HG03575 (cell line): ENCODE measurements around the gene ZNF76.
A peak's percentile ranks its signal among the peaks of the same experiment; 100 is the strongest.
"Not testable (repeated sequence)": the region's sequence is repeated elsewhere in the genome, so short reads cannot be mapped to it uniquely, and the experiment has no call there.

Experiments used
- ATAC-seq: cut with Tn5 transposase; IDR thresholded peaks from one replicate; pipeline ENCODE4 v1.9.1; 2021; ENCODE audit not compliant: unreplicated experiment, insufficient number of reproducible peaks, low FRiP score; ENCODE audit errors: extremely low read depth

Gene ZNF76

DNA sequence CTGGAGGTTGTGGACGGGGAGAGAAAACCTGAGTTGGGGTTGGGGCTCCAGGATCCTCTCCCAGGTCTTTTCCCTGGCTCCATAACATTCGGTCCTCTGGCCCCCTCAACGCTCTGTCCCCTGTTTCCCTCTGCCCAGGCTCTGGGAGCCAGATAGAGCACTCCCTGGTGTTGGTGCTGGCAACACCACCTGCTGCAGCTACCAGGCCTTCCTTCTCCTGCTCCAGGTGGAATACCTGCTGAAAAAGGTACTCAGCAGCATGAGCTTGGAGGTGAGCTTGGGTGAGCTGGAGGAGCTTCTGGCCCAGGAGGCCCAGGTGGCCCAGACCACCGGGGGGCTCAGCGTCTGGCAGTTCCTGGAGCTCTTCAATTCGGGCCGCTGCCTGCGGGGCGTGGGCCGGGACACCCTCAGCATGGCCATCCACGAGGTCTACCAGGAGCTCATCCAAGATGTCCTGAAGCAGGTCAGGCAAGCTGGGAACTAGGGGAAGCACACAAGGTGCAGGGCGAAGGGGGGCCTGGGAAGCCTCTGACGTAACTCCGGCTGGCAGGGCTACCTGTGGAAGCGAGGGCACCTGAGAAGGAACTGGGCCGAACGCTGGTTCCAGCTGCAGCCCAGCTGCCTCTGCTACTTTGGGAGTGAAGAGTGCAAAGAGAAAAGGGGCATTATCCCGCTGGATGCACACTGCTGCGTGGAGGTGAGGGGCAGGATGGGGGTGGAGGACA, 52.7 kb downstream of the ZNF76 start:
- ATAC-seq: no peak

DNA sequence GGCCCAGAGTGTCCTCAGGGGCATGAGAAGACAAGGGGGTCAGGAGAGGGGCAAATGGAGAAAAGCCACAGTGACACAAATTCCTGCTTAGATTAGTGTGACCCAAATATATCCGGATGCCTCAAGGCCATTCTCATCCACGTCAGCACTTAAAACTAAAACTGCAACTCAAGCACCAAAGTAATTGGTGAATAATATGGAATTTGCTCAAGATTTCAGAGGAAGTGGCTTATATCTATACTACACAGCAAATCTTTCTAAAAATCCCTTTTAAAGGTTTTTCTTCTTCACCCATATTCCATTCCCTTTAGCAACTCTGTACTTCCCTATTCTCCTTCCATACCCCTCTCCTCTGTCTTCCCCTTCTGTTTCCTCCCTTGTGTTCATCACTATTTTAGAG, 53.3 kb downstream of the ZNF76 start:
- no peak for ATAC-seq

DNA sequence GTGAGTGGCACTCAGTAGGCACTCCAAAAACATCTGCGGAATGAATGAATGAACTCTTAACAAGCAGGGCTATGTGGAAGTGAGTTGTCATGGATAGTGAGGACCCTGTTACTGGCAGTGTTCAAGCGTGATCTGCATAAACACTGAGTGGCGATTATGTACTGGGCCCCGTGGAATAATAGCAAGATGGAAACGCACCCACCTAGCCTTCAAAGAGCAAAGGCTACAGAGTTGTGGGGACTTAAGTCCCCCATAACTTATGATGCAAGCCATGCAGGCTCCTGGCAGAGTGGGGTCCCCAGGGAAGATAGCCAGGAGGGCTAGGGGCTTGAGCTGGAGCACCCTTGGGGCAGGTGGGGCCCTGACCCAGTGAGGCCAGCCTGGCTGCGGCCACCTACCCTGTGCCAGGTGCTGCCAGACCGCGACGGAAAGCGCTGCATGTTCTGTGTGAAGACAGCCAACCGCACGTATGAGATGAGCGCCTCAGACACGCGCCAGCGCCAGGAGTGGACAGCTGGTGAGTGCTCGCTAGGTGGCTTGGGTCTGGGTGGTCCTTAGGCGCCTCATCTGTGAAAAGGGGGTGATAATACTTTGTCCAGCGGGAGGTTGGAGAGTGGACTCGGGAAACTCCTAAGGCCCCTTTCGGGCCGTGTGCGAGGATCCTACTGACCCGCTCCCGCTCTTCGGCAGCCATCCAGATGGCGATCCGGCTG, 58.1 kb downstream of the ZNF76 start:
- no peak for ATAC-seq

DNA sequence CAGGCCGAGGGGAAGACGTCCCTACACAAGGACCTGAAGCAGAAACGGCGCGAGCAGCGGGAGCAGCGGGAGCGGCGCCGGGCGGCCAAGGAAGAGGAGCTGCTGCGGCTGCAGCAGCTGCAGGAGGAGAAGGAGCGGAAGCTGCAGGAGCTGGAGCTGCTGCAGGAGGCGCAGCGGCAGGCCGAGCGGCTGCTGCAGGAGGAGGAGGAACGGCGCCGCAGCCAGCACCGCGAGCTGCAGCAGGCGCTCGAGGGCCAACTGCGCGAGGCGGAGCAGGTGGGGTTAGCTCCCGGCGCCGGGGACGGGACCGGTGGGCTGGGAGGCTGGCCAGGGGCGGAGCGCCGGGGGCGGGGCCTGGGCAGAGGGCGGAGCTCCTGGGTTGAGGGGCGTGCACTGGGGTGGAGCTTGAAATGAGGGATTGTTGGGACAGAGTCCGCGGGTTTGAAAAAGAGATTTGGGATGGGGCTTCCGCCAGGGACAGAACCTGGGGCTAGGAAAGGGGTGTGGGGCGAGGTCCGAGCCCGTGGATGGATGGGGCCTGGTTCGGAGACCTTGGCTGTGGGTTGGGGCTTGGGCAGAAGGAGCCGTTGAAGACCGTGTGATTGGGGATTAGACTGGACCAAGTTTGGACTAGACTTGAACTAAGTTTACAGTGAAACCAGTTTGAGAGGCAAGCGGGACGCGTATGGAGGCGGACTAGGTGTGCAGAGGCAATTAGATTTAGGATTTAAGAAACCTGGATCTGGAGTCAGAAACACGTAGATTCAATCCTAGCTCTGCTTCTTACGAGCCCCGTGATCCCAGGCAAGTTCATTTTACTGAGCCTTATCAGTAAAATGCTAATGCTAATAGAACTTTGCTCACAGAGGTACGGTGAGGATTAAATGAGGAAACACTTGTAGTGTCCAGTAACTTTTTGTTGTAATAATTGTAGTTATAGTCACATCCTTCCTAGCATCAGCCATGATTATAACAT, 58.9 kb downstream of the ZNF76 start:
- no peak for ATAC-seq

DNA sequence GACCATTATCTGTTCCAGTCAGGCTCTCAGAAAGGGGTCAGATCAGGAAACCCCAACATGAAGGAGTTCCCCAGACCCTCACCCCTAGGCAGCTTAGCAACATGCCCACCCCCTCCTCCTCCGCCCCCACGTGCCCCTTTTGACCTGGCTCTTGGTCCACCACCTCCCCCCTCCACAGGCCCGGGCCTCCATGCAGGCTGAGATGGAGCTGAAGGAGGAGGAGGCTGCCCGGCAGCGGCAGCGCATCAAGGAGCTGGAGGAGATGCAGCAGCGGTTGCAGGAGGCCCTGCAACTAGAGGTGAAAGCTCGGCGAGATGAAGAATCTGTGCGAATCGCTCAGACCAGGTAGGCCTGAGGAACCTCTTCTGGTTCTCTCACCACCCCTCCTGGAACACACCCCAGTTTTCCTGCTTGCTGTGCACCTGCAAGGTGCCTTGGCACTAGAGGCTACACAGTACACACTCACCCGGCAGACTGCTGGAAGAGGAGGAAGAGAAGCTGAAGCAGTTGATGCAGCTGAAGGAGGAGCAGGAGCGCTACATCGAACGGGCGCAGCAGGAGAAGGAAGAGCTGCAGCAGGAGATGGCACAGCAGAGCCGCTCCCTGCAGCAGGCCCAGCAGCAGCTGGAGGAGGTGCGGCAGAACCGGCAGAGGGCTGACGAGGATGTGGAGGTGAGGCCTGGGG, 60.0 kb downstream of the ZNF76 start:
- ATAC-seq: no peak

DNA sequence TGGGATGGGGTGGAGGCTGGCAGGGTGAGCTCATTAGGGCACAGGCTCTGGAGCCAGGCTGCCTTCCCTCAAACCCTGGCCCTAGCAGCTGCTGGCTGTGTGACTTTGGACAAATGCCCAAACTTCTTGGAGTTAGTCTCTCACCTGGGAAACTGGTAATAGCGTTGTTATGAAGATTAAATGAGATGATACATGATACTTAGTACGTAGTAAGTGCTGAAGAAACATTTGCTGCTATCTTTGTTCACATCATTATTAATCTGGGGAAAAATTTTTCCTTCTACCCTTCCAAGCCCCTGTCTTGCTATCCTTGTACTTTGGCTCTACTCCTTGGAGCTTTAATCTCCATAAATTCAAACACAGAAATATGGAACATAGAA, 60.5 kb downstream of the ZNF76 start:
- no peak for ATAC-seq

DNA sequence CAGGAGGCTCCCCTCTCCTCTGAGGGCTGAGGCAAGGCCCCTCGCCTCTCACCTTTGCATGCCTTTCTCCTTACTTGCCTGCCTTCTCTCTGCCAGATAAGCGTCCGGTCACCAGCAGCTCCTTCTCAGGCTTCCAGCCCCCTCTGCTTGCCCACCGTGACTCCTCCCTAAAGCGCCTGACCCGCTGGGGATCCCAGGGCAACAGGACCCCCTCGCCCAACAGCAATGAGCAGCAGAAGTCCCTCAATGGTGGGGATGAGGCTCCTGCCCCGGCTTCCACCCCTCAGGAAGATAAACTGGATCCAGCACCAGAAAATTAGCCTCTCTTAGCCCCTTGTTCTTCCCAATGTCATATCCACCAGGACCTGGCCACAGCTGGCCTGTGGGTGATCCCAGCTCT, 61.6 kb downstream of the ZNF76 start:
- no peak for ATAC-seq

DNA sequence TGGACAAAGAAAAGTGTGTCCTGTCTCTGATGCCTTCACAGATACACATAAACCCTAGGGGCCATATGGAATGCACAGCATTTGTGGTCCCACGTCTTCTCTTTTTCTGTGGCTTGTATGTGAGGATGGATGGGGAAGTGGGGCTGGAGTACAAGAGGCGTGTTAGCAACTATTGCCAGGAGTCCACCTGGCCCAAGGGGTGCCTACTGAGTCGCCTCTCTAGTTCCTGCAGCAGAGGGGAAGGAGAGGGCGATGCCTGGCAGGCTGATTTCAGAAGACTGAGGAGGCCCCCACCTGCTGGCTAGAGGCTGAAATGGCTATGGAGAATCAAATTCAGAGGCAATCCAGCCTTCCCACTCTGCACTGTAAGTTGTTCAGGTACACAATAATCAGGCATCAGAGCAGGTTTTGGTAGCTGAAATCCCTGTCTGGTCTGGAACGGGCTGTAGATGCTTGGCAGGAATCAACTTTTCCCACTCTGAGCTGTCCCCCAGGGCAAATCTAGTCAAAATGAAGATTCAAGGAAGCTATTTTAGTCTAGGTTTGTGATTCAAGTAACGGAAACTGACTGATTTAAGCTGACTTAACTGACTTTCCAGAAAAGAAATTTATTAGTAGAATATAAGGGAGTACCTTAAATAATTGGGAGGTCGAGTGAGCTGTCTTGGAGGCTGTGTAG, 68.0 kb downstream of the ZNF76 start:
- ATAC-seq: no peak

DNA sequence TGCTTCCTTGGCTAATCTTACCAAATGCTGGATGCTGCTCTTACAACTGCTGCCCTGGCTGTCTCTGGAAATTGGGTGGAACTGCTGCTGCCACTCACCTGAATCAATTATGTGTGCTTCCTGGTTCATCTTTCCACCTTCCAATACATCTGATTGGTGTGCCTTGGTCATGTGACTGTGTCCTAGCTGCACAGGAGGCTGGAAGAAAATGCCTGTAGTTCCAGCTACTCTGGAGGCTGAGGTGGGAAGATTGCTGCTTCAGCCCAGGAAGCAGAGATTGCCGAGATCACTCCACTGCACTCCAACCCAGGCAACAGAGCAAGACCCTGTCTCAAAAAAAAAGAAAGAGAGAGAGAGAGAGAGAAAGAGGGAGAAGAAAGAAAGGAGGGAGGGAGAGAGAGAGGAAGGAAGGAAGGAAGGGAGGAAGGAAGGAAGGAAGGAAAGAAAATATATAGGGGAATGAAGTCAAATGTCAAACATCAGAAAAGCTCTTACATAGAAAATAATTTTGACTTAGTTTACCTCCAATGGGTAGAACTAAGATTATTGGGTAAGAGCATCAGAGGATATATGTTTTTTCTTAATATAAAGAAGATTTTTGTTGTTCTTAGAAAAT, 68.7 kb downstream of the ZNF76 start:
- no peak for ATAC-seq

DNA sequence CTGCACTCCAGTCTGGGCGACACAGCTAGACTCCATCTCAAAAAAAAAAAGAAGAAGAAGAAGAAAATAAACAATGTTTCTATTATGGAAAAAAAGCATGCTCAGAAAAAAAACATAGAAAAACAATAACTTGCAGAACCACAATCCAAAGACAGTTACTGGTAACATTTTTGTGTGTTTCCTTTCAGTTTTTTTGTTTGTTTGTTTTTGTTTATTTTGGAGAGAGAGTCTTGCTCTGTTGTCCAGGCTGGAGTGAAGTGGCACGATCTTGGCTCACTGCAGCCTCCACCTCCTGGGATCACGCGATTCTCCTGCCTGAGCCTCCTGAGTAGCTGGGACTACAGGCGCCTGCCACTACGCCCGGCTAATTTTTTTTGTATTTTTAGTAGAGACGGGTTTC, 69.4 kb downstream of the ZNF76 start:
- ATAC-seq: not testable (repeated sequence)

DNA sequence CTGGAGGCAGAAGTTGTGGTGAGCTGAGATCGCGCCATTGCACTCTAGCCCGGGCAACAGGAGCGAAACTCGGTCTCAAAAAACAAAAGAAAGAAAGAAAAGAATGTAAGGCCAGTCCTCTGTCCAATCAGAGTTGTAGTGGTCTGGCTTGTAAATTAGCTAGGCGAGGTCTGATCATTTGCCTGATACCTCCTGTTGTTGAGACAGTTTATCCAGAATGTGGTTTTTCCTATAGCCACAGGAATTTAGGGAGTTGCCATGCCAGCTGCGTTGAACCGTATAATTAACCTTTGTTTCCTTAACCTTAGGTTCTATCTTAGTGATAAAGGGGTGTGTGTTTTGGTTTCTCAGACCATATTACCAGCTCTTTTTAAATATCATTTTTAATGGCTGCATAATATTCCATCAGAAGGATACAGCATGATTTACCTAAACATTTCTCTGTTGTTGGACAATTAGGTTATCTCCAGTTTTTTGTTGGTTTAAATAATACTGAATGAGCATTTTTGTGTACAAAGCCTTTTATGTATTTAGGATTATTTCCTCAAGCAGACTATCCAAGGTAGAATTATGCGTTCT, 71.1 kb downstream of the ZNF76 start:
- no peak for ATAC-seq

DNA sequence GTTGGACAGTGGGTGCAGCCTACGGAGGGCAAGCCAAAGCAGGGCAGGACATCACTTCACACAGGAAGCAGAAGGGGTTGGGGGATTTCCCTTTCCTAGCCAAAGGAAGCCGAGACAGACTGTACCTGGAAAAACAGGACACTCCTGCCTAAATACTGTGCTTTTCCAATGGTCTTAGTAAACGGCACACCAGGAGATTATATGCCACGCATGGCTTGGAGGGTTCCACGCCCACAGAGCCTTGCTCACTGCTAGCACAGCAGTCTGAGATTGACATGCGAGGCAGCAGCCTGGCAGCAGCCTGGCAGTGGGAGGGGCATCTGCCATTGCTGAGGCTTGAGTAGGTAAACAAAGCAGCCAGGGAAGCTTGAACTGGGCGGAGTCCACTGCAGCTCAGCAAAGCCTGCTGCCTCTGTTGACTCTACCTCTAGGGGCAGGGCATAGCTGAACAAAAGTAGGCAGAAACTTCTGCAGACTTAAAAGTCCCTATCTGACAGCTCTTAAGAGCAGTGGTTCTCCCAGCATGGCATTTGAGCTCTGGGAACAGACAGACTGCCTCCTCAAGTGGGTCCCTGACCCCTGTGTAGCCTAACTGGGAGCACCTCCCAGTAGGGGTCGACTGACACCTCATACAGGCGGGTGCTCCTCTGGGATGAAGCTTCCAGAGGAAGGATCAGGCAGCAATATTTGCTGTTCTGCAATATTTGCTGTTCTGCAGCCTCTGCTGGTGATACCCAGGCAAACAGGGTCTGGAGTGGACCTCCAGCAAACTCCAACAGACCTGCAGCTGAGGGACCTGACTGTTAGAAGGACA, 72.7 kb downstream of the ZNF76 start:
- ATAC-seq: not testable (repeated sequence)

DNA sequence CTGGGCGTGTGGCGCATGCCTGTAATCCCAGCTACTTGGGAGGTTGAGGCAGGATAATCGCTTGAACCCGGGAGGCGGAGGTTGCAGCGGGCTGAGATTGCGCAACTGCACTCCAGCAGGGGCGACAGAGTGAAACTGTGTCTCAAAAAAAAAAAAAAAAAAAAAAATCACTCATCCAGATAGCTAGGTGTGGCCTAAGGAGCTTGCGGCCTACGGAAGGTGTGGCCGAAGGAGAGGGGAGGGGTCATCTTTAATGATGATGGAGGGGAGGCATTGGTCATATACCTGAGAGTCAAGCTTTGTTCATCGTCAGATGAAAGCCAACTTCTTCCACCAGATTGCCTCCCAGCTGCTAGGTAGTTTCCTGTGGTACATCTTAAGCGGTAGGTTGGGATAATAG, 82.0 kb downstream of the ZNF76 start:
- no peak for ATAC-seq

DNA sequence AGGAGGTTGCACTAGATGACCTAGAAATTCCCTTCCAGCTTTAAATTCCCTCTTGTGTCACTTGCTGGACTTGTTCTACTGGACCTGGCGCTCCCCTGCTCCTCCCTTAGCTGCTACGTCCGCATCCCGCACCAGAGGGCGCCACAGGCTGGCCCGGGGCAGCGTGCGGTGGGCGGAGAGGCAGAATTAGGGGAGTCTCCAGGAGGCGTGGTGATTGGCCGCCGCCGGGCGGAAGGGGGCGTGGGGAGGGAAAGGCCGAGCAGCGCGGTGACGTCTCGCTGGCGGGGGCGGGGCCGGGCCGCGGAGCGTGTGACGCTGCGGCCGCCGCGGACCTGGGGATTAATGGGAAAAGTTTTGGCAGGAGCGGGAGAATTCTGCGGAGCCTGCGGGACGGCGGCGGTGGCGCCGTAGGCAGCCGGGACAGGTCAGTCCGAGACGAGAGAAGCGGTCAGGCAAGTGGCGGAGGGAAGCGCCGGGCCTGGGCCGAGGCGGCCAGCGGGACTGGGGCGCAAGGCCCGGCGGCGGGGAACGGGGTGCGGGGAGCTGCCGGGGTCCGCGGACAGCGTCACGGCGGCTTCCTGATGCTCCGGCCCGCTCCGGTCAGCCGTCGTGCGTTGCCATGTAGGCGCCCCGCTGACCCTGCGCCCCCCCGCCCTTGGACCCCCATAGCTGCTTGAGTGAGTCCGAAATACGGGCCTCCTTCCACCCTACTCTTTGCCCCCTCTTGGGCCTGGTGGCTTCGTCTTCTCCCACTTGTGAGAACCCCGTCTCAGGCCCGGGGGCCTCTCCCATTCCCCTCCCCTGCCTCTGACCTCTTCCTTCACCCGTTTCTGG, 82.9 kb downstream of the ZNF76 start, which contains the start of gene PPARD:
Gene PPARD (plus strand): TSS at position 301 of the 834 bp plus-strand sequence. CDS start 68,530 bp downstream, outside the sequence.
- peak; percentile 65 for ATAC-seq

DNA sequence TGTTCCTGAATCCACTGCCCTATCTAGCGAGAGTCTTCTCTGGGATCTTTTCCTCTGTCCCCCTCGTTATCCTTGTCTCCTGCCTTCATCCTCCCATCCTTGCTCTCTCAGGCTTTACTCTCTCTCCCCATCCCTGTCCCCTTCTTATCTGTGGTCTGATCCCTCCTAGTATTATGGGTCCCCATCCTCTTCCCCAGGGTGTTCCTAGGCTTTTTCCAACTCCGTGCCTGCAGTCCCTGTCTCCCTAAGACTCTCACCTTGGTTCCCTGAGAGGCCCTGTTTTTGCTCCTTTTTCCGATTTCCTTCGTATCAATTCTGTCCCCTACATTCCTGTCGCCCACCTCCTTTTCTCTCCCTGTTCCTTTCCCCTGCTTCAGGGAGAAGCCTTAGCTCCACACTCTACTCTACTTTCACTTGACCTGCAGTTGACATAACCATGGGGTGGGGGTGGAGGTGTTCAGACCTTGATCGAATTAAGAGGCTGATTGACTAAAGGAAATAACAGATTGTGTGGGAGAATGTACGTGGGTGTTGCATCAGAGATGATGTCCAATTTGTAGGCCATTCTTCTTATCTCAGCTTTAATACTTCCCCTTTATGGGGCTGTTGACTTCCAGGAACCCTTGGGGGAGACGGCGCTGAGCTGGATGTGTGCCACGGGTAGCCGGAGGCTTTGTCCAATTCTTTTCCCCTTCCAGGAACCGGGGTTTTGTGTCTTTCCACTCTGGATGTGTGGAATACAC, 83.7 kb downstream of the ZNF76 start:
- ATAC-seq: no peak
